Esophagus mucosa (tissue), 1 donor: Measurements from ENCODE around the gene SMOC2. TPM values are rescaled to one million over a fixed set of nuclear protein-coding genes. Genes with fewer than 3 reads are reported as not detected.

Source experiments
- ATAC-seq: fragments of 200-7000 bp; cut with Tn5 transposase; one replicate; pipeline ENCODE4 v1.9.1; 2020
- total RNA-seq: library from RNA; stranded (reverse); gene quantifications from one replicate; pipeline ENCODE4 v1.2.4, GENCODE V29; 2023
- donor health status: DM: yes; HTN: yes; CAD: no.

Gene SMOC2
- total RNA-seq, 1 donor from 2014 or later: 1.9 TPM

- no peak for ATAC-seq
Measured at GRCh38 chr6:168663041-168663440, 222.1 kb downstream of the SMOC2 start.

GRCh38 chr6:168664956-168665355, 224.0 kb downstream of the SMOC2 start:
- no peak for ATAC-seq

GRCh38 chr6:168666170-168666569, 225.2 kb downstream of the SMOC2 start:
- peak; percentile 84 for ATAC-seq

- ATAC-seq: peak; percentile 86
Measured at GRCh38 chr6:168666699-168667427, 225.9 kb downstream of the SMOC2 start.

GRCh38 chr6:168667428-168667805, 226.4 kb downstream of the SMOC2 start:
- peak; percentile 39 for ATAC-seq

- no peak for ATAC-seq
Measured at GRCh38 chr6:168670401-168670985, 229.5 kb downstream of the SMOC2 start.

- ATAC-seq: no peak
Measured at GRCh38 chr6:168671028-168671862, 230.3 kb downstream of the SMOC2 start.

GRCh38 chr6:168671863-168672546, 231.0 kb downstream of the SMOC2 start:
- ATAC-seq: no peak

GRCh38 chr6:168674595-168674994, 233.6 kb downstream of the SMOC2 start:
- no peak for ATAC-seq

GRCh38 chr6:168675375-168675774, 234.4 kb downstream of the SMOC2 start:
- no peak for ATAC-seq

- no peak for ATAC-seq
Measured at GRCh38 chr6:168675933-168676551, 235.1 kb downstream of the SMOC2 start.

GRCh38 chr6:168676552-168677322, 235.8 kb downstream of the SMOC2 start:
- ATAC-seq: peak; percentile 37

GRCh38 chr6:168677323-168677781, 236.4 kb downstream of the SMOC2 start:
- ATAC-seq: peak; percentile 36

- no peak for ATAC-seq
Measured at GRCh38 chr6:168678077-168678476, 237.1 kb downstream of the SMOC2 start.

GRCh38 chr6:168678588-168678987, 237.6 kb downstream of the SMOC2 start:
- no peak for ATAC-seq

GRCh38 chr6:168681748-168682147, 240.8 kb downstream of the SMOC2 start:
- no peak for ATAC-seq

GRCh38 chr6:168683621-168684020, 242.6 kb downstream of the SMOC2 start:
- no peak for ATAC-seq

GRCh38 chr6:168684471-168684870, 243.5 kb downstream of the SMOC2 start:
- no peak for ATAC-seq

- no peak for ATAC-seq
Measured at GRCh38 chr6:168684906-168685305, 243.9 kb downstream of the SMOC2 start.

- ATAC-seq: no peak
Measured at GRCh38 chr6:168686029-168686738, 245.2 kb downstream of the SMOC2 start.
